SH-SY5Y (cell line): ENCODE data around the gene PNPLA3.

Experiments
- GATA2 ChIP-seq: IDR thresholded peaks from 2 replicates; pipeline ENCODE4 v1.6.1; 2011; ENCODE audit warnings: mild to moderate bottlenecking, low read depth, low read length
- GATA3 ChIP-seq: IDR thresholded peaks from 2 replicates; pipeline ENCODE4 v1.6.1; 2011; ENCODE audit warnings: low read depth, mild to moderate bottlenecking, low read length, moderate library complexity

- TF ChIP-seq GATA2 = no peak
- no peak for TF ChIP-seq GATA3
These were observed 73.3 kb downstream of the PNPLA3 start for GRCh38 chr22:43996981-43997265.
